ENCODE measurements around the gene CABP1. TPM values are rescaled to one million over a fixed set of nuclear protein-coding genes. Genes with fewer than 3 reads are reported as not detected.

The CABP1 gene
- total and polyA plus RNA-seq, 2 of the 13 experiments (the other 11 are each of a cell fraction or from before 2014, with no cell fraction given), result not detected

- TF ChIP-seq ZNF18 (CRISPR knock-in tag; IDR thresholded peaks at IDR 0.05; ENCODE audit: insufficient replicate concordance) (peak; percentile 15), IKZF1 (IDR thresholded peaks at IDR 0.05) (no peak), HMGXB3 (CRISPR knock-in tag; IDR thresholded peaks at IDR 0.05; ENCODE audit: borderline replicate concordance) (no peak), ZMYM3 (CRISPR knock-in tag; IDR thresholded peaks at IDR 0.05) (no peak), ARID4A (CRISPR knock-in tag; IDR thresholded peaks at IDR 0.05; ENCODE audit: borderline replicate concordance) (no peak), KMT2A (CRISPR knock-in tag; IDR thresholded peaks at IDR 0.05) (no peak), ZSCAN22 (CRISPR knock-in tag; IDR thresholded peaks at IDR 0.05) (no peak), ZNF777 (CRISPR knock-in tag; IDR thresholded peaks at IDR 0.05) (0 out of 2 replicates have a peak, but pooled peaks have one; percentile 20)
Observed at GRCh38 chr12:120688527-120689071, 48.2 kb downstream of the CABP1 start (continued).
